ENCODE results near the gene RAB32.

DNA sequence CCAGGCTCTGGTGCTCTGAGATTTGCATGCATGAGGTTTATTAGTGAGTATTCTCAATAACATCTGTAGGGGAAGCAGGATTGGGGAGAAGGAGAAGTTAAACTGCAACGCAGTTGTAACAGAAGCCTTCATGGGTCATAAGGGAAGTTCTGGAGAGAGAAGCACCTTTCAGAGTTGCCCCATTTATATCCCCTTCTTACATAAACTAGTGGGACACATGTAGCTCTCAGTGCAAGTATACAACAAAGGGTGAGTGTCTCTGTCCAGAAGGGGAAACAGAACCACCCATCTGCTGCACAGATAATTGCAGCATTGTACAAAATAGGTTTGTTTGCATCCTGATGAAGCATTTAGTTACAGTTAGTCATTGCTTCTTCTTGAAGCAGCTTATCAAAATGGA lies 50.9 kb downstream of the RAB32 start:
- TF ChIP-seq POLR2A (IDR thresholded peaks at IDR 0.05), result no peak
- TF ChIP-seq, protein P1, sequence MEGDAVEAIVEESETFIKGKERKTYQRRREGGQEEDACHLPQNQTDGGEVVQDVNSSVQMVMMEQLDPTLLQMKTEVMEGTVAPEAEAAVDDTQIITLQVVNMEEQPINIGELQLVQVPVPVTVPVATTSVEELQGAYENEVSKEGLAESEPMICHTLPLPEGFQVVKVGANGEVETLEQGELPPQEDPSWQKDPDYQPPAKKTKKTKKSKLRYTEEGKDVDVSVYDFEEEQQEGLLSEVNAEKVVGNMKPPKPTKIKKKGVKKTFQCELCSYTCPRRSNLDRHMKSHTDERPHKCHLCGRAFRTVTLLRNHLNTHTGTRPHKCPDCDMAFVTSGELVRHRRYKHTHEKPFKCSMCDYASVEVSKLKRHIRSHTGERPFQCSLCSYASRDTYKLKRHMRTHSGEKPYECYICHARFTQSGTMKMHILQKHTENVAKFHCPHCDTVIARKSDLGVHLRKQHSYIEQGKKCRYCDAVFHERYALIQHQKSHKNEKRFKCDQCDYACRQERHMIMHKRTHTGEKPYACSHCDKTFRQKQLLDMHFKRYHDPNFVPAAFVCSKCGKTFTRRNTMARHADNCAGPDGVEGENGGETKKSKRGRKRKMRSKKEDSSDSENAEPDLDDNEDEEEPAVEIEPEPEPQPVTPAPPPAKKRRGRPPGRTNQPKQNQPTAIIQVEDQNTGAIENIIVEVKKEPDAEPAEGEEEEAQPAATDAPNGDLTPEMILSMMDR (IDR thresholded peaks at IDR 0.05), result no peak
